Measurements from ENCODE around the gene TRAPPC3.

DNA sequence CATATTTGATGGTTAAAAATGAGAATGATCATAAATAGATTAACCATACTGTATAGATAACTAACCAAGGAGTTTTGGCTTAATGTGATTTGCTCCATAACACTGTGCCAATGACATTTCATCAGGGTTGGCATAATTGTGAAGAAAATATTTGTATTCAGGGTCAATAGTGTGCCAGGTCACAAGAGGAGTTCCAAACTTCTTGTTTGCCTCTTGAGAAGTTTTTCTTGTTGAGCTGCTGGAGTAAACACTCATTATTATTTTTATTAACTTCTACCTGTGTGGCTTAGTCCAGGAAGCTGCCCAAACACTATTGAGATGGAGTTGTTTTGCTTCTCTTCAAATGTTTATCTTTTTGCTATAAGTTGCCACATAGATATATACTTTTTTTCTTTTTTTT, 14.1 kb upstream of the TRAPPC3 start:
- TF ChIP-seq, protein P1, sequence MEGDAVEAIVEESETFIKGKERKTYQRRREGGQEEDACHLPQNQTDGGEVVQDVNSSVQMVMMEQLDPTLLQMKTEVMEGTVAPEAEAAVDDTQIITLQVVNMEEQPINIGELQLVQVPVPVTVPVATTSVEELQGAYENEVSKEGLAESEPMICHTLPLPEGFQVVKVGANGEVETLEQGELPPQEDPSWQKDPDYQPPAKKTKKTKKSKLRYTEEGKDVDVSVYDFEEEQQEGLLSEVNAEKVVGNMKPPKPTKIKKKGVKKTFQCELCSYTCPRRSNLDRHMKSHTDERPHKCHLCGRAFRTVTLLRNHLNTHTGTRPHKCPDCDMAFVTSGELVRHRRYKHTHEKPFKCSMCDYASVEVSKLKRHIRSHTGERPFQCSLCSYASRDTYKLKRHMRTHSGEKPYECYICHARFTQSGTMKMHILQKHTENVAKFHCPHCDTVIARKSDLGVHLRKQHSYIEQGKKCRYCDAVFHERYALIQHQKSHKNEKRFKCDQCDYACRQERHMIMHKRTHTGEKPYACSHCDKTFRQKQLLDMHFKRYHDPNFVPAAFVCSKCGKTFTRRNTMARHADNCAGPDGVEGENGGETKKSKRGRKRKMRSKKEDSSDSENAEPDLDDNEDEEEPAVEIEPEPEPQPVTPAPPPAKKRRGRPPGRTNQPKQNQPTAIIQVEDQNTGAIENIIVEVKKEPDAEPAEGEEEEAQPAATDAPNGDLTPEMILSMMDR (IDR thresholded peaks at IDR 0.05; ENCODE audit: low read depth, low read length, poor library complexity, severe bottlenecking): no peak
- no peak for TF ChIP-seq EZH2phosphoT487 (IDR thresholded peaks at IDR 0.05; ENCODE audit: borderline replicate concordance, low read length)
